ENCODE data around the gene CYP4V2.
A peak's percentile ranks its signal among the peaks of the same experiment; 100 is the strongest.

CYP4V2 gene

DNA sequence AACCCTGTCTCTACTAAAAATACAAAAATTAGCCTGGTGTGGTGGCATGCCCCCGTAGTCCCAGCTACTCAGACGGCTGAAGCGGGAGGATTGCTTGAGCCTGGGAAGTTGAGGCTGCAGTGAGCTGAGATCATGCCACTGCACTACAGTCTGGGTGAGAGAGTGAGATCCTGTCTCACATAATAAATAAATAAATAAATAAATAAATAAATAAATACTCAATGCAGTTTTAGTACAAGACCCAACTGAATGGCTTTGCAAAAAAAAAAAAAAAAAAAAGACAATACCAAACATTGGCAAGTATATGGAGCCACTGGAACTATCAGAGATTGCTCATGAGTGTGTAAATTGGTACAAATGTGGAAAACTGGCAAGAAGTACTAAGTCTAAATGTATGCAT is 3.3 kb upstream of the CYP4V2 start:
- H3K9ac ChIP-seq (ENCODE audit: low read length) = no peak overlapping the region
- no peaks in the 10 kb centered on the region for H3K36me3 ChIP-seq (replicated peaks; ENCODE audit: low read depth, low read length)
- H3K4me3 ChIP-seq (ENCODE audit: low read length) = no peak overlapping the region
- TF ChIP-seq, protein P1, sequence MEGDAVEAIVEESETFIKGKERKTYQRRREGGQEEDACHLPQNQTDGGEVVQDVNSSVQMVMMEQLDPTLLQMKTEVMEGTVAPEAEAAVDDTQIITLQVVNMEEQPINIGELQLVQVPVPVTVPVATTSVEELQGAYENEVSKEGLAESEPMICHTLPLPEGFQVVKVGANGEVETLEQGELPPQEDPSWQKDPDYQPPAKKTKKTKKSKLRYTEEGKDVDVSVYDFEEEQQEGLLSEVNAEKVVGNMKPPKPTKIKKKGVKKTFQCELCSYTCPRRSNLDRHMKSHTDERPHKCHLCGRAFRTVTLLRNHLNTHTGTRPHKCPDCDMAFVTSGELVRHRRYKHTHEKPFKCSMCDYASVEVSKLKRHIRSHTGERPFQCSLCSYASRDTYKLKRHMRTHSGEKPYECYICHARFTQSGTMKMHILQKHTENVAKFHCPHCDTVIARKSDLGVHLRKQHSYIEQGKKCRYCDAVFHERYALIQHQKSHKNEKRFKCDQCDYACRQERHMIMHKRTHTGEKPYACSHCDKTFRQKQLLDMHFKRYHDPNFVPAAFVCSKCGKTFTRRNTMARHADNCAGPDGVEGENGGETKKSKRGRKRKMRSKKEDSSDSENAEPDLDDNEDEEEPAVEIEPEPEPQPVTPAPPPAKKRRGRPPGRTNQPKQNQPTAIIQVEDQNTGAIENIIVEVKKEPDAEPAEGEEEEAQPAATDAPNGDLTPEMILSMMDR (IDR thresholded peaks at IDR 0.05; ENCODE audit: low read depth, low read length) = no peak
- no peak for TF ChIP-seq EZH2phosphoT487 (IDR thresholded peaks at IDR 0.05; ENCODE audit: low read depth)
- H2AFZ ChIP-seq (ENCODE audit: low read depth, low read length) = no peak overlapping the region
- no peaks in the 10 kb centered on the region for H3K4me1 ChIP-seq (ENCODE audit: low read length)
- H3K27ac ChIP-seq (ENCODE audit: low read length) = no peak overlapping the region
- H3K9me3 ChIP-seq (ENCODE audit: insufficient read depth, low read length) = no peaks in the 10 kb centered on the region
- H4K20me1 ChIP-seq (ENCODE audit: insufficient read depth, low read length) = no peaks in the 10 kb centered on the region
- H3K79me2 ChIP-seq (ENCODE audit: low read length) = no peaks in the 10 kb centered on the region
- H3K27me3 ChIP-seq (ENCODE audit: low read depth, low read length) = no peaks in the 10 kb centered on the region
- no peak overlapping the region for H3K4me2 ChIP-seq (ENCODE audit: low read length)

- H3K9ac ChIP-seq (ENCODE audit: low read length) = no peak overlapping the region
- no peaks in the 10 kb centered on the region for H3K4me1 ChIP-seq (ENCODE audit: low read length)
- no peaks in the 10 kb centered on the region for H4K20me1 ChIP-seq (ENCODE audit: insufficient read depth, low read length)
- no peak overlapping the region for H2AFZ ChIP-seq (ENCODE audit: low read depth, low read length)
- H3K27me3 ChIP-seq (ENCODE audit: low read depth, low read length) = no peaks in the 10 kb centered on the region
- no peak overlapping the region for H3K4me2 ChIP-seq (ENCODE audit: low read length)
- no peak overlapping the region for H3K4me3 ChIP-seq (ENCODE audit: low read length)
- H3K79me2 ChIP-seq (ENCODE audit: low read length) = no peaks in the 10 kb centered on the region
- H3K36me3 ChIP-seq (replicated peaks; ENCODE audit: low read depth, low read length) = no peaks in the 10 kb centered on the region
- no peak overlapping the region for H3K27ac ChIP-seq (ENCODE audit: low read length)
- TF ChIP-seq, protein P1 (IDR thresholded peaks at IDR 0.05; ENCODE audit: low read depth, low read length) = no peak
- no peak for TF ChIP-seq EZH2phosphoT487 (IDR thresholded peaks at IDR 0.05; ENCODE audit: low read depth)
- H3K9me3 ChIP-seq (ENCODE audit: insufficient read depth, low read length) = no peaks in the 10 kb centered on the region
Observed at GRCh38 chr4:186189656-186190055, 1.7 kb upstream of the CYP4V2 start.

DNA sequence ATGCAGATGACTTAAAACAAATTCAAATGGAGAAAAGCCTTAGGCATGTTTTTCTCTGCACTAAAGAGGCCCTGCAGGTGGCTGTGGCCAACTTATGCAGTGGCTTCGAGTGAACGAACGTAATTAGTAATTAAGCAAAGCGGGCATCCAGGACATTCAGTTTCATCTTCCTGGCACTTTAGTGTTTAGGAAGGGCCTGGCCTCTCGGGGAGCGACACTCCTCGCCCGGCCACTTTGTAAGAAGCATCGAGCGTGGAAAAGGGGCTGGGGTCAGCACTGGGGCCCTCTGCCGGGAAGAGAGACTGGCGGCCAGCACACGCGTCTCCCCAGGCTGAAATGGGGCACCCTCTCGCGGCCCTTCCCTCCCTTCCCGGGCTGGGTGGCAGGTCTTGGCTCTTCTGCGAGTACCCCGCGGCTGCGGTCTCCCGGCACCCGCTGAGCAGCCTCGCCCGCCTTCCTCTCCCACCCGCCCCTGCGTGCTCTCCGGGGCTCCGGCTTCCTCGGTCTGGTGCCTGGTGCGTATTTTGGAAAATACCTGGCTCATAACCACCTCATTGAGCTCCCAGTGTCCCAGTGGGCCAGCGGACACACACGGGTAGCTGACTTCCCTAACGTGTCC is 677 bp upstream of the CYP4V2 start:
- Histone ChIP-seq H2AFZ (ENCODE audit: low read depth, low read length) (peak overlapping the region; percentile 77; the same call in 1 of the 2 replicates), H3K4me2 (ENCODE audit: low read length) (peak overlapping the region; percentile 65), H3K27ac (ENCODE audit: low read length) (peak overlapping the region; percentile 50), H3K4me1 (ENCODE audit: low read length) (no peaks in the 10 kb centered on the region), H3K9me3 (ENCODE audit: insufficient read depth, low read length) (no peaks in the 10 kb centered on the region), H3K79me2 (ENCODE audit: low read length) (no peaks in the 10 kb centered on the region), H3K36me3 (replicated peaks; ENCODE audit: low read depth, low read length) (no peaks in the 10 kb centered on the region), H3K27me3 (ENCODE audit: low read depth, low read length) (no peaks in the 10 kb centered on the region), H4K20me1 (ENCODE audit: insufficient read depth, low read length) (no peaks in the 10 kb centered on the region), H3K4me3 (ENCODE audit: low read length) (peak overlapping the region; percentile 83), H3K9ac (ENCODE audit: low read length) (peak overlapping the region; percentile 67)
- TF ChIP-seq, protein P1 (IDR thresholded peaks at IDR 0.05; ENCODE audit: low read depth, low read length) = no peak
- no peak for TF ChIP-seq EZH2phosphoT487 (IDR thresholded peaks at IDR 0.05; ENCODE audit: low read depth)

GRCh38 chr4:186192066-186192612 is 772 bp downstream of the CYP4V2 start:
- Histone ChIP-seq H3K9ac (ENCODE audit: low read length) (peak overlapping the region; percentile 73), H3K27ac (ENCODE audit: low read length) (peak overlapping the region; percentile 50)

More at GRCh38 chr4:186192066-186192612, 772 bp downstream of the CYP4V2 start:
- Histone ChIP-seq H3K36me3 (replicated peaks; ENCODE audit: low read depth, low read length) (no peaks in the 10 kb centered on the region), H3K79me2 (ENCODE audit: low read length) (no peaks in the 10 kb centered on the region), H3K4me3 (ENCODE audit: low read length) (peak overlapping the region; percentile 83), H3K4me2 (ENCODE audit: low read length) (peak overlapping the region; percentile 70), H3K27me3 (ENCODE audit: low read depth, low read length) (no peaks in the 10 kb centered on the region), H3K4me1 (ENCODE audit: low read length) (no peaks in the 10 kb centered on the region), H2AFZ (ENCODE audit: low read depth, low read length) (peak overlapping the region; percentile 39; the same call in 1 of the 2 replicates), H3K9me3 (ENCODE audit: insufficient read depth, low read length) (no peaks in the 10 kb centered on the region), H4K20me1 (ENCODE audit: insufficient read depth, low read length) (no peaks in the 10 kb centered on the region)
- TF ChIP-seq, protein P1 (IDR thresholded peaks at IDR 0.05; ENCODE audit: low read depth, low read length) = no peak
- no peak for TF ChIP-seq EZH2phosphoT487 (IDR thresholded peaks at IDR 0.05; ENCODE audit: low read depth)
